T-cell (primary cell): ENCODE results near the gene LRP5. TPM values are rescaled to one million over a fixed set of nuclear protein-coding genes. Genes with fewer than 3 reads are reported as not detected.
A peak's percentile ranks its signal among the peaks of the same experiment; 100 is the strongest.
"Not testable (repeated sequence)": the region's sequence is repeated elsewhere in the genome, so short reads cannot be mapped to it uniquely, and the experiment has no call there.

Experiments
- ATAC-seq, 4 experiments: fragments of 200-7000 bp in 3 of 4; fragments of 150-1000 bp in 1 of 4; cut with Tn5 transposase; replicated peaks in 1 of 4; 1 replicate in 3 of 4; 2 replicates in 1 of 4; pipeline ENCODE4 v1.10.0; 2021; ENCODE audit warnings: moderate library complexity in 3 of 4, mild to moderate bottlenecking in 2 of 4, moderate number of reproducible peaks in 1 of 4
- CTCF ChIA-PET, 2 donors: fragments of 300-600 bp; sonication (Branson Sonifier 250); formaldehyde crosslinking; loops; one replicate each; lab custom pipeline; 2022; ENCODE audit warnings: antibody characterized with exemption in 2 of 2; lab: Charles Lee
- POLR2A ChIA-PET, 2 donors: fragments of 300-600 bp; sonication (Branson Sonifier 250); formaldehyde crosslinking; loops; one replicate each; lab custom pipeline; 2022; ENCODE audit warnings: antibody characterized with exemption in 2 of 2; lab: Charles Lee
- DNase-seq, 35 experiments: peaks; one replicate each; pipeline versions ENCODE4 v3.0.0 to v3.0.0-alpha.2; 2013 to 2023
- H3K27ac ChIP-seq: one replicate; pipeline ENCODE4 v1.5.1; 2013; ENCODE audit warnings: low read length
- H3K27me3 ChIP-seq, 2 experiments: replicated peaks in 1 of 2; 1 replicate in 1 of 2; 2 replicates in 1 of 2; pipeline versions ENCODE4 v1.6.1 to v1.7.0; 2013; ENCODE audit warnings: low read length in 1 of 2, mixed read lengths in 1 of 2; ENCODE audit not compliant: control insufficient read depth in 2 of 2, insufficient read depth in 2 of 2; ENCODE audit errors: extremely low read depth in 1 of 2
- H3K36me3 ChIP-seq, 2 donors: 1 replicate in 1 of 2; 2 replicates in 1 of 2; pipeline versions ENCODE4 v1.6.1 to v1.7.0; 2013; ENCODE audit warnings: low read length in 1 of 2; ENCODE audit not compliant: control insufficient read depth in 2 of 2, insufficient read depth in 1 of 2; ENCODE audit errors: extremely low read depth in 1 of 2
- H3K4me1 ChIP-seq, 2 experiments: 1 replicate in 1 of 2; 2 replicates in 1 of 2; pipeline versions ENCODE4 v1.6.1 to v1.7.0; 2013; ENCODE audit warnings: low read length in 2 of 2, mixed read lengths in 1 of 2; ENCODE audit not compliant: insufficient read depth in 2 of 2, control insufficient read depth in 1 of 2; ENCODE audit errors: extremely low read depth in 1 of 2
- H3K4me3 ChIP-seq, 2 donors: 1 replicate in 1 of 2; 2 replicates in 1 of 2; pipeline versions ENCODE4 v1.5.1 to v1.7.0; 2013; ENCODE audit warnings: mild to moderate bottlenecking in 2 of 2, low read length in 1 of 2, moderate library complexity in 1 of 2; ENCODE audit not compliant: control insufficient read depth in 1 of 2; ENCODE audit errors: extremely low read depth in 1 of 2
- H3K9me3 ChIP-seq: 2 replicates; pipeline ENCODE4 v1.7.0; 2013
- H3K27ac Mint-ChIP-seq, 2 donors: one replicate each; pipeline ENCODE4 v1.8.0; 2020 to 2021; ENCODE audit warnings: mild to moderate bottlenecking in 2 of 2, mixed read lengths in 2 of 2
- H3K27me3 Mint-ChIP-seq, 2 donors: one replicate each; pipeline ENCODE4 v1.8.0; 2021 to 2022; ENCODE audit warnings: mixed read lengths in 2 of 2
- H3K36me3 Mint-ChIP-seq: one replicate; pipeline ENCODE4 v1.8.0; 2021; ENCODE audit warnings: mixed read lengths
- H3K4me1 Mint-ChIP-seq, 3 donors: one replicate each; pipeline ENCODE4 v1.8.0; 2020 to 2022; ENCODE audit warnings: mixed read lengths in 3 of 3, mild to moderate bottlenecking in 1 of 3
- H3K4me3 Mint-ChIP-seq, 3 donors: one replicate each; pipeline ENCODE4 v1.8.0; 2020 to 2022; ENCODE audit warnings: mild to moderate bottlenecking in 3 of 3, mixed read lengths in 3 of 3, moderate library complexity in 3 of 3
- H3K9me3 Mint-ChIP-seq, 3 donors: one replicate each; pipeline ENCODE4 v1.8.0; 2020 to 2022; ENCODE audit warnings: mixed read lengths in 3 of 3
- WGBS: methylation state at CpG from one replicate; pipeline ENCODE4 v1.1.5; 2013; ENCODE audit warnings: missing lambda C conversion rate; ENCODE audit not compliant: insufficient coverage; 5-methylcytosine and 5-hydroxymethylcytosine counted together
- total RNA-seq, 35 experiments: library from RNA in 6 of 35; stranded (reverse) in 6 of 35; fragments of 120-200 nt in 1 of 35; gene quantifications; one replicate each; pipeline versions ENCODE4 v1.2.1 to v1.2.4 and lab custom pipeline; 2013 to 2026

LRP5 gene
- total RNA-seq, 5 donors from 2014 or later (not counting 1 experiment from before 2014, with no cell fraction given) = 1.8 to 11.3 (median 7.0) TPM

DNA sequence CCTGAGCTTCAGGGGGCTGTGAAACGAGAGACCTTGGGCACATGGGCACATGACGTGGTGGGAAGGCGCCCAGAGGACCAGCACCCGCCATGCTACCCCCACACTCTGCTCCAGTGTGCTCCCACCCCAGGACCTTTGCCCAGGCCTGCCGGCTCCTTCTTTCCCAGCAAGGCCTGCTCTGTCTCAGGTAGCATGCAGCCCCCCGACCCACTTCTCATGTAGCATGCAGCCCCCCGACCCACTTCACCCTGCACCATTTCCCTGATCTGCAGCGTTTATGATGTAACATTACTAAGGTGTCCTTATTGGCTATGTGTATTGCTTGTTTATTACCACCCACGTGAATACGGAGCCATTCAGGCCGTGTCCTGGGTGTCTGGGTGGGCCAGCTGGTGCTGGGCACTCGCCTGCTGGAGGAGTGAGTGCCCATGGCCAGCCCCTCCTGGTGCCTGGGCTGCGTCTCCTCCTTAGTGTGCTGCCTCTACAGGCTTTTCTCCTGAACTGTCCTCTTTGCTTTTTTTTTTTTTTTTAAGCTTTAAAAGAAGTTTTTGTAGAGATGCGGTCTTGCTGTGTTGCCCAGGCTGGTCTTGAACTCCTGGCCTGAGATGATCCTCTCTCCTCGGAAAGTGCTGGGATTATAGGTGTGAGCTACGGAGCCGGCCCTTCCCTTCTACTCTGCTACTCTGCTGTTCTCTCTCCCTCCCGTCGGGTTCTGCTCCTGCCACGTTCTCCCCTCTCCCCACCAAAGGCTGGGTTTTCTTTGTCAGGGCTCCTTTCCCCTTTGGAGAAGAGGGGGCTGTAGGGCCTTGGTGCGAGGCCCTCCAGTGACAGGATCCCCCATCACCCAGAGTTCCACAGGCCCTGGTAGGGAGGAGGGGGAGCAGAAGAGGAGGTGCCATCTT, 29.4 kb downstream of the LRP5 start:
- ATAC-seq (no peak), DNase-seq (no peak)
- H3K4me3 Mint-ChIP-seq = no peak overlapping the region
- Histone ChIP-seq H3K36me3 (no peaks in the 10 kb centered on the region), H3K27me3 (peaks cover 0 to 5% of the 10 kb centered on the region in 2 experiments), H3K9me3 (no peaks in the 10 kb centered on the region), H3K27ac (no peak overlapping the region), H3K4me1 (peaks cover 13 to 35% of the 10 kb centered on the region in 2 experiments), H3K4me3 (no peak overlapping the region)
- no peaks in the 10 kb centered on the region for H3K36me3 Mint-ChIP-seq
- no peaks in the 10 kb centered on the region for H3K27me3 Mint-ChIP-seq
- no peak overlapping the region for H3K27ac Mint-ChIP-seq
- peaks cover 35 to 49% (median 45%) of the 10 kb centered on the region in 3 donors for H3K4me1 Mint-ChIP-seq
- ChIA-PET CTCF (interaction anchor here in 1 of 2 donors (0.6 kb wide), 1 partner anchor 43 kb away, joined by 3 read pairs; no protein-coding TSS in a partner anchor), POLR2A (no interaction called here)
- 92% methylated on average over 10 of the region's 21 CpGs for WGBS
- peaks cover 0 to 6% (median 0%) of the 10 kb centered on the region in 3 donors for H3K9me3 Mint-ChIP-seq

DNA sequence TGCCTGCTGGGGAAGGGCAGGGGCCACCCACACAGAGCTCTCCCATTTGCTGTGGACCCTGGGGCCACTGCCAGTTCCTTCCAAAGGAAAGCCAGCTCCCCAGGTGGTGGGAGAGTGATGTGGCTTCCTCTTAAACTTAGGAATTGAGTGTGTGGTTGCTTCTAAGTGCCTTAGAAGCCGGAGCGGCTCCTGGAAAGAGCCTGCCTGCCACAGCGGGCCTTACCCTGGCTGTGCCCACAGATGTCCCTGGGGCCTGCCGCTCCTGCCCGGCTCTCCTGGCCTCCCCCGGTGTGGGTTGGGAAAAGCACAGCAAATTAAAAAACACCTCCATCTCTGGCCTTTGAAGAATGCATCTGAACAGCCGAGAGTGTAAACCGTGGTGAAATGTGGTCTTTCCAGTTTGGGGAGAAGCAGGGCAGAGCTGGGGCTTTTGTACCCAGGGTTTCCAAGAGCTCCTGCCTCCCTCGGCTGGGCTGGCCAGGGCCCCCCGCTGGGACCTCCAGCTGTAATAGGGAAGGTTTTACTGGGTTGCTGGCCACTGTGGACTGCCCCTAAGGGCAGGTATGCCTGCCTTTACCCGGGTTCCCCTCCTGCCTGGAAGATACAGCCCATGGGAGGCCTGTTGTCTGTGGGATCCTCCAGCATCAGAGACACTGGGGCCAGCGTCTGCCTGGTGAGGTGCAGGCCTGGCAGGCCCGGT, 30.2 kb downstream of the LRP5 start:
- H3K4me3 Mint-ChIP-seq = no peak overlapping the region
- peaks cover 5 to 27% of the 10 kb centered on the region in 2 experiments for H3K4me1 ChIP-seq
- no peak overlapping the region for H3K27ac ChIP-seq
- no peaks in the 10 kb centered on the region for H3K36me3 Mint-ChIP-seq
- peaks cover 0 to 2% of the 10 kb centered on the region in 2 experiments for H3K27me3 ChIP-seq
- no peak for DNase-seq
- no peak overlapping the region for H3K27ac Mint-ChIP-seq
- no peak overlapping the region for H3K4me3 ChIP-seq
- no peak for ATAC-seq
- H3K36me3 ChIP-seq = no peaks in the 10 kb centered on the region
- 84% methylated on average over 6 of the region's 13 CpGs for WGBS
- CTCF ChIA-PET = interaction anchor here (0.5 to 0.6 kb wide), 2 partner anchors 42 to 111 kb away, joined by 3 read pairs; no protein-coding TSS in a partner anchor
- H3K9me3 Mint-ChIP-seq = peaks cover 0 to 6% (median 0%) of the 10 kb centered on the region in 3 donors
- POLR2A ChIA-PET = interaction anchor here in 1 of 2 donors (0.6 kb wide), 1 partner anchor 1925 kb away, joined by 6 read pairs; no protein-coding TSS in a partner anchor
- H3K4me1 Mint-ChIP-seq = peaks cover 27 to 44% (median 40%) of the 10 kb centered on the region in 3 donors
- no peaks in the 10 kb centered on the region for H3K9me3 ChIP-seq
- no peaks in the 10 kb centered on the region for H3K27me3 Mint-ChIP-seq

DNA sequence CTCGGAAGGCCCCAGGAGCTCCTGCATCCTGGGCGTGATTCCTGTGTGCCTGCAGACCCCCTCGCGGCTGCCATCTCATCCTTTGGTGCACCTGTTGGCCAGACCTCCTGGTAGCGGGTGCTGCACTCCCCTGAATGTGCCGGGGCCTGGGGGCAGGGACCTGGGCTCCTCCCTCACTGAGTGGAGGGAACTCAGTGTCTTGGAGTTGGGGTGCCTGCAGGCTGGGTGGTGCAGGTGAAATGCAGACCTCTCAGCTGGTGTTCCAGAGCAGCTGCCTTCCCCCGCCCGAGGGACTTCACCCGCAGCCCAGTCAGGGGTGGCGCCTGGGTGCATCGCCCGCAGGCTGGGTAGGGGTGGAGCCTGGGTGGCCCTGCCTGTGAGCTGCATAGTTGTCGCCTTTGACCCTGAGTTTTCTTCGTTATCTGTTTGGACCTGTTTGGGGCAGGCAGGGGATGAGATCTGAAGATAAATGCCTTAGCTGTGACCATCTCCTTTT, 31.4 kb downstream of the LRP5 start:
- Histone ChIP-seq H3K4me3 (no peak overlapping the region), H3K36me3 (no peaks in the 10 kb centered on the region), H3K27me3 (no peaks in the 10 kb centered on the region), H3K9me3 (no peaks in the 10 kb centered on the region), H3K4me1 (peaks cover 4 to 21% of the 10 kb centered on the region in 2 experiments), H3K27ac (no peak overlapping the region)
- Mint-ChIP-seq H3K9me3 (peaks cover 0 to 6% (median 0%) of the 10 kb centered on the region in 3 donors), H3K4me1 (peaks cover 22 to 35% (median 30%) of the 10 kb centered on the region in 3 donors), H3K36me3 (no peaks in the 10 kb centered on the region), H3K27me3 (no peaks in the 10 kb centered on the region), H3K4me3 (no peak overlapping the region), H3K27ac (no peak overlapping the region)
- DNase-seq = no peak
- CTCF ChIA-PET = no interaction called here
- no peak for ATAC-seq
- WGBS = 89% methylated on average over 10 of the region's 14 CpGs
- POLR2A ChIA-PET = no interaction called here

DNA sequence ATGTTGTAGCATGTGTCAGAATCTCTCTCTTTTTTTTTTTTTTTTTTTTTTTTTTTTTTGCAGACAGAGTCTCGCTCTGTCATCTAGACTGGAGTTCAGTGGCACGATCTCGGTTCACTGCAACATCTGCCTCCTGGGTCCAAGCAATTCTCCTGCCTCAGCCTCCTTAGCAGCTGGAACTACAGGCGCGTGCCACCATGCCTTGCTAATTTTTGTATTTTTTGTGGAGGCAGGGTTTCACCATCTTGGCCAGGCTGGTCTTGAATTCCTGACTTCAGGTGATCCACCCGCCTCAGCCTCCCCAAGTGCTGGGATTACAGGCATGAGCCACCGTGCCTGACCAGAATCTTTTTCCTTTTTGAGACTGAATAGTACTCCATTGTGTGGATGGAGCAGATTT, 32.4 kb downstream of the LRP5 start:
- H3K36me3 ChIP-seq, DNase-seq, H3K9me3 Mint-ChIP-seq, H3K27ac ChIP-seq, H3K27me3 Mint-ChIP-seq, H3K9me3 ChIP-seq, H3K4me3 ChIP-seq, H3K27ac Mint-ChIP-seq, POLR2A ChIA-PET, H3K36me3 Mint-ChIP-seq, ATAC-seq, H3K27me3 ChIP-seq, H3K4me3 Mint-ChIP-seq, CTCF ChIA-PET: not testable (repeated sequence)
- peaks cover 4 to 19% of the 10 kb centered on the region in 2 experiments for H3K4me1 ChIP-seq
- peaks cover 18 to 31% (median 26%) of the 10 kb centered on the region in 3 donors for H3K4me1 Mint-ChIP-seq
- WGBS = 86% methylated on average over 2 of the region's 7 CpGs

DNA sequence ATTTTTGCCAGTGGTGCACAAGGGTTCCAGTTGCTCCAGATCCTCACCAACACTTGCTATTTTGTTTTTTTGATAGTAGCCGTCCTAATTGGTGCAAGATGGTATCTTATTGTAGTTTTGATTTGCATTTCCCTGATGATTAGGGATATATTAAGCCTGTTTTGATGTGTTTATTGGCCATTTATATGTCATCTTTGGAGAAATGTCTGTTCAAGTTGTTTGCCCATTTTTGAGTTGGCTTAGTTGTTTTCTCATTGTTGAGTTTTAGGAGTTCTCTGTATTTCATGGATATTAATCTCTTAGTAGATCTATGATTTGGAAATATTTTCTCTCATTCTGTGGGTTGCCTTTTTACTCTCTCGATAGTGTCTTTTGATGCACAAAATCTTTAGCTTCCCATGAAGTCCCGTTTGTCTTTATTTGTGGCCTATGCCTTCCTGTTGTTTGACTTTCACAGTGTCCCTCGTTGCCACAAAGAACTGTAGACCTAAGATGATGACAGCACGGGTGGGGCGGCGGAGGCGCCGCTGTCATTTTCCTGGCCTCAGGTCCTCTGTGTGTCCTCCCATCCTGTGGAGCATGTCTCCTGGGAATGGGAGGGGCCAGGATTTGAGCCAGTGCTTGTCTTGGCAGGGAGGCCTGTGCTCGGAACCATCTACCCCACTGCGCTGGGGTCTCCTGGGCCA, 33.5 kb downstream of the LRP5 start:
- WGBS = 83% methylated on average over 9 of the region's 11 CpGs
- peaks cover 10 to 20% (median 16%) of the 10 kb centered on the region in 3 donors for H3K4me1 Mint-ChIP-seq
- H3K27me3 Mint-ChIP-seq = no peaks in the 10 kb centered on the region
- no peak for ATAC-seq
- peaks cover 0 to 3% of the 10 kb centered on the region in 2 experiments for H3K27me3 ChIP-seq
- peaks cover 0 to 4% of the 10 kb centered on the region in 2 donors for H3K36me3 ChIP-seq
- no peak overlapping the region for H3K4me3 Mint-ChIP-seq
- H3K36me3 Mint-ChIP-seq = no peaks in the 10 kb centered on the region
- H3K27ac Mint-ChIP-seq = peak overlapping the region in 1 of 2 donors; percentile 52
- ChIA-PET CTCF (no interaction called here), POLR2A (no interaction called here)
- H3K4me1 ChIP-seq = peaks cover 0 to 9% of the 10 kb centered on the region in 2 experiments
- peaks cover 0 to 6% (median 0%) of the 10 kb centered on the region in 3 donors for H3K9me3 Mint-ChIP-seq
- DNase-seq = no peak
- no peaks in the 10 kb centered on the region for H3K9me3 ChIP-seq
- H3K27ac ChIP-seq = no peak overlapping the region
- H3K4me3 ChIP-seq = no peak overlapping the region

DNA sequence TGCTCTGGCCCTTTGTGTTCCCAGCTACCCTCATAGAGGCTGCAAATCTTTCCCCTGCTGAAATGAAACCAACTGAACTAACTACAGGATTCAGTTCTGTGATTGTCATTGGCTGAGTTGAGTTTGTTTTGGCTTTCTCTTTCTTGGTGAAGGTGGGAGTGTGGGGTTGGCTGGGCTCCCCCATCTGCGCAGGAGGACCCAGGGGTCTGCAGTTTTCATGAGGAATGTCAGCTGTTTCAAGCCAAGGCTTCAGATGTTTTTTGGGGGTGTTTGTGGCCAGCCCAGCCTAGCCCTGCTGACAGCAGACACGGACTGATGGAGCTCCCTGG, 34.0 kb downstream of the LRP5 start:
- peaks cover 0 to 6% (median 0%) of the 10 kb centered on the region in 3 donors for H3K9me3 Mint-ChIP-seq

More for the DNA sequence above, 34.0 kb downstream of the LRP5 start:
- ChIA-PET CTCF (no interaction called here), POLR2A (no interaction called here)
- Histone ChIP-seq H3K36me3 (peaks cover 0 to 4% of the 10 kb centered on the region in 2 donors), H3K4me1 (peaks cover 0 to 4% of the 10 kb centered on the region in 2 experiments), H3K27me3 (peaks cover 0 to 3% of the 10 kb centered on the region in 2 experiments), H3K9me3 (no peaks in the 10 kb centered on the region), H3K27ac (no peak overlapping the region), H3K4me3 (no peak overlapping the region)
- DNase-seq (no peak), ATAC-seq (no peak)
- Mint-ChIP-seq H3K27ac (no peak overlapping the region), H3K4me3 (no peak overlapping the region), H3K27me3 (no peaks in the 10 kb centered on the region), H3K36me3 (no peaks in the 10 kb centered on the region), H3K4me1 (peaks cover 5 to 15% (median 11%) of the 10 kb centered on the region in 3 donors)
- WGBS = no CpG with 5 or more reads among the region's 2 CpGs
